Measurements from ENCODE around the gene CD300A. TPM values are rescaled to one million over a fixed set of nuclear protein-coding genes. Genes with fewer than 3 reads are reported as not detected.
"Not testable (repeated sequence)": the region's sequence is repeated elsewhere in the genome, so short reads cannot be mapped to it uniquely, and the experiment has no call there.

CD300A gene
- polyA plus RNA-seq, 4 donors: 1.0 to 1.4 (median 1.2) TPM

- no peak for DNase-seq (ENCODE audit: low read depth in 4 of 4, low spot score in 2 of 4)
Observed at GRCh38 chr17:74516561-74517328, 50.3 kb downstream of the CD300A start.

- not testable (repeated sequence) for DNase-seq (ENCODE audit: low read depth in 4 of 4, low spot score in 2 of 4)
Observed at GRCh38 chr17:74518413-74518981, 52.1 kb downstream of the CD300A start.

- no peak for DNase-seq (ENCODE audit: low read depth in 4 of 4, low spot score in 2 of 4)
Observed at GRCh38 chr17:74520016-74520434, 53.6 kb downstream of the CD300A start.

- DNase-seq (ENCODE audit: low read depth in 4 of 4, low spot score in 2 of 4): no peak
Observed at GRCh38 chr17:74520790-74521480, 54.5 kb downstream of the CD300A start.

GRCh38 chr17:74521701-74522201 is 55.3 kb downstream of the CD300A start:
- DNase-seq (ENCODE audit: low read depth in 4 of 4, low spot score in 2 of 4): no peak

GRCh38 chr17:74522381-74523105 is 56.1 kb downstream of the CD300A start:
- DNase-seq (ENCODE audit: low read depth in 4 of 4, low spot score in 2 of 4): no peak

- no peak for DNase-seq (ENCODE audit: low read depth in 4 of 4, low spot score in 2 of 4)
Observed at GRCh38 chr17:74523308-74523707, 56.9 kb downstream of the CD300A start.

- DNase-seq (ENCODE audit: low read depth in 4 of 4, low spot score in 2 of 4): no peak
Observed at GRCh38 chr17:74524653-74525464, 58.4 kb downstream of the CD300A start.

GRCh38 chr17:74525465-74525725 is 59.0 kb downstream of the CD300A start:
- no peak for DNase-seq (ENCODE audit: low read depth in 4 of 4, low spot score in 2 of 4)

- no peak for DNase-seq (ENCODE audit: low read depth in 4 of 4, low spot score in 2 of 4)
Observed at GRCh38 chr17:74525781-74526288, 59.4 kb downstream of the CD300A start.

- no peak for DNase-seq (ENCODE audit: low read depth in 4 of 4, low spot score in 2 of 4)
Observed at GRCh38 chr17:74526681-74527080, 60.2 kb downstream of the CD300A start.

- DNase-seq (ENCODE audit: low read depth in 4 of 4, low spot score in 2 of 4): no peak
Observed at GRCh38 chr17:74527081-74527480, 60.6 kb downstream of the CD300A start.

GRCh38 chr17:74527756-74528155 is 61.3 kb downstream of the CD300A start:
- no peak for DNase-seq (ENCODE audit: low read depth in 4 of 4, low spot score in 2 of 4)

GRCh38 chr17:74528491-74529199 is 62.2 kb downstream of the CD300A start:
- DNase-seq (ENCODE audit: low read depth in 4 of 4, low spot score in 2 of 4): no peak

GRCh38 chr17:74529243-74529642 is 62.8 kb downstream of the CD300A start:
- no peak for DNase-seq (ENCODE audit: low read depth in 4 of 4, low spot score in 2 of 4)

- DNase-seq (ENCODE audit: low read depth in 4 of 4, low spot score in 2 of 4): no peak
Observed at GRCh38 chr17:74530831-74531150, 64.4 kb downstream of the CD300A start.

GRCh38 chr17:74531231-74531761 is 64.9 kb downstream of the CD300A start, which contains the start of gene CD300LB:
TSS of gene CD300LB (minus strand) at chr17:74531475. CDS start at chr17:74531350, 125 bp downstream.
- no peak for DNase-seq (ENCODE audit: low read depth in 4 of 4, low spot score in 2 of 4)

- no peak for DNase-seq (ENCODE audit: low read depth in 4 of 4, low spot score in 2 of 4)
Observed at GRCh38 chr17:74532115-74532514, 65.7 kb downstream of the CD300A start.

Data from left renal cortex interstitium (tissue), 4 donors.